ENCODE measurements around the gene C17orf67. TPM values are rescaled to one million over a fixed set of nuclear protein-coding genes. Genes with fewer than 3 reads are reported as not detected.

Gene C17orf67
- total and polyA plus RNA-seq, 4 donors: 0.64 to 2.8 (median 1.7) TPM

GRCh38 chr17:56830726-56831368 lies 2.9 kb downstream of the C17orf67 start:
- WGBS, 2 donors: 89 to 92% methylated on average over 7 of the region's 7 CpGs
- H3K27ac ChIP-seq (ENCODE audit: low read depth in 1 of 2, low read length in 1 of 2): no peak overlapping the region
- H3K9me3 ChIP-seq (ENCODE audit: control insufficient read depth in 4 of 4, insufficient read depth in 3 of 4, low read length in 3 of 4): no peaks in the 10 kb centered on the region
- H3K4me1 ChIP-seq (ENCODE audit: control insufficient read depth in 5 of 5, insufficient read depth in 5 of 5, low read length in 5 of 5): peaks cover 0 to 24% (median 9%) of the 10 kb centered on the region in 5 donors
- H3K36me3 ChIP-seq (ENCODE audit: control insufficient read depth in 4 of 4, insufficient read depth in 4 of 4, low read length in 4 of 4): peaks cover 0 to 3% (median 0%) of the 10 kb centered on the region in 4 donors
- ATAC-seq (ENCODE audit: insufficient read depth, low FRiP score) (no peak), DNase-seq (no peak)
- H3K9ac ChIP-seq (ENCODE audit: insufficient read depth in 1 of 2, low read length in 2 of 2): no peak overlapping the region
- no peak overlapping the region for H3K4me3 ChIP-seq
- no peak for TF ChIP-seq CTCF (IDR thresholded peaks at IDR 0.05; ENCODE audit: control extremely low read depth, extremely low read depth)
- H3K27me3 ChIP-seq (ENCODE audit: control insufficient read depth in 3 of 3, insufficient read depth in 3 of 3, low read length in 2 of 3): no peaks in the 10 kb centered on the region

DNA sequence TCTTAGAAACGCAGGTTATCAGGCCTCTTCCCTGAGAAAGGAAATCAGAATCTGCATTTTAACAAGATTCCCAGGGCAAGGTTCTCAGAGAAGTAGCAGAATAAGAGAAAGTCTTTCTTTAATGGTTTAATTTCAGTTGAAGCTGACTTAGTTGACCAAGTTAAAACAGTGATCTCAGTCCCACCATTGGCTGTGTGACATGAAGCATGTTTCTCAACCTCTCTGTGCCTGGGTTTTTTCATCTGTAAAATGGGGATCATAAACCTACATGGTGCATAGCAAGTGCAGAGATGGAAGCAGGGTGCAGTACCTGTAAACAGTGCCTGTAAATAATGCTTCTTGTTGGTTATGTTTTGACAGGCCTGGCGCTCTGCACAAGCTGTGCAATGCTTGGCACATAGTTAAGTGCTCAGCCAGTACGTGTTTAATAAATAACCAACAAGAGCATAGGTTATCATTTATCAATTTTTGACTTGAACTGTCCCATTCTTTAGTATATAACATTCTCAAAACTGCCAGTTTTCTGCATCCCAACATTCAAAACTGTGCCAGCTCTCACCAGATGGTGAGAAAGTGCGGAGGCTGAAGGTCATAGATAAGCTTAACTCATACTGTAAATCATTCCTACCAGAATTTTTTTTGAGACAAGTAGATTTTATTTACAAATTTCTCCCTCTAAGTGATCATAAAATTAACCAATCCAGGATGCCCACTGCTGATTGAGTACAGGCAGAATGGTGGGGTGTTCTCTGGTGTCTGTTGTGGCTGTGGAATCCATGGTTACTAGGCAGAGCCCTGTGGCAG lies 6.9 kb downstream of the C17orf67 start:
- peaks cover 0 to 3% (median 0%) of the 10 kb centered on the region in 4 donors for H3K36me3 ChIP-seq (ENCODE audit: control insufficient read depth in 4 of 4, insufficient read depth in 4 of 4, low read length in 4 of 4)
- no peak for TF ChIP-seq CTCF (IDR thresholded peaks at IDR 0.05; ENCODE audit: control extremely low read depth, extremely low read depth)
- no peak for ATAC-seq (ENCODE audit: insufficient read depth, low FRiP score)
- H3K27ac ChIP-seq (ENCODE audit: low read depth in 1 of 2, low read length in 1 of 2): no peak overlapping the region
- H3K4me3 ChIP-seq: no peak overlapping the region
- 93 to 95% methylated on average over 4 of the region's 4 CpGs for WGBS, 2 donors
- H3K9me3 ChIP-seq (ENCODE audit: control insufficient read depth in 4 of 4, insufficient read depth in 3 of 4, low read length in 3 of 4): no peaks in the 10 kb centered on the region
- no peaks in the 10 kb centered on the region for H3K4me1 ChIP-seq (ENCODE audit: control insufficient read depth in 5 of 5, insufficient read depth in 5 of 5, low read length in 5 of 5)
- no peaks in the 10 kb centered on the region for H3K27me3 ChIP-seq (ENCODE audit: control insufficient read depth in 3 of 3, insufficient read depth in 3 of 3, low read length in 2 of 3)
- H3K9ac ChIP-seq (ENCODE audit: insufficient read depth in 1 of 2, low read length in 2 of 2): no peak overlapping the region
- DNase-seq: no peak

DNA sequence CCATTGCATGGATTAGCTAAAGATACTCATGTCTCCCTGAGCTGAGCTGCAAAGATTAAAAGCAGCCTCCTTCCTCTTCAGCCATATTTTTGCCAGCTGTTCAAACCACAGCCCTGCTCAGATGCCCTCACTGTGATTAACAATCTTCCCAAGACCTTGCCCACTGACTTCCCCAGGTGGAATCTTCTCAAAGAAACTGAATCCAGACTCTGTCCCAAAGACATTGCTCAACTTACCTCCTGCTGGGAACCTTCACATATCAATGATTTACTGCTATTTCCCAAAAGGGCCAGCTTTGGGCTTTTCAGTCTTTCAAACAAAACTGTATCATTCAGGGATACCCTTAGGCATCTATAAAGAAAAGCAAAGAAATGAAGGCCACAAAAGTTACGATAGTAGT lies 9.2 kb downstream of the C17orf67 start:
- Histone ChIP-seq H3K4me1 (ENCODE audit: control insufficient read depth in 5 of 5, insufficient read depth in 5 of 5, low read length in 5 of 5) (no peaks in the 10 kb centered on the region), H3K4me3 (no peak overlapping the region), H3K27me3 (ENCODE audit: control insufficient read depth in 3 of 3, insufficient read depth in 3 of 3, low read length in 2 of 3) (no peaks in the 10 kb centered on the region), H3K9ac (ENCODE audit: insufficient read depth in 1 of 2, low read length in 2 of 2) (no peak overlapping the region), H3K27ac (ENCODE audit: low read depth in 1 of 2, low read length in 1 of 2) (no peak overlapping the region), H3K9me3 (ENCODE audit: control insufficient read depth in 4 of 4, insufficient read depth in 3 of 4, low read length in 3 of 4) (no peaks in the 10 kb centered on the region), H3K36me3 (ENCODE audit: control insufficient read depth in 4 of 4, insufficient read depth in 4 of 4, low read length in 4 of 4) (peaks cover 0 to 3% (median 0%) of the 10 kb centered on the region in 4 donors)
- TF ChIP-seq CTCF (IDR thresholded peaks at IDR 0.05; ENCODE audit: control extremely low read depth, extremely low read depth): no peak
- 96 to 100% methylated on average over 1 of the region's 1 CpG for WGBS, 2 donors
- ATAC-seq (ENCODE audit: insufficient read depth, low FRiP score) (no peak), DNase-seq (no peak)

All from lung (tissue), 12 donors.